H1 (cell line): ENCODE measurements around the gene TFRC. TPM values are rescaled to one million over a fixed set of nuclear protein-coding genes. Genes with fewer than 3 reads are reported as not detected.
"Not testable (repeated sequence)": the region's sequence is repeated elsewhere in the genome, so short reads cannot be mapped to it uniquely, and the experiment has no call there.

Experiments
- CTCF ChIA-PET: fragments of 300-600 bp; sonication (Branson Sonifier 250); formaldehyde crosslinking; loops from one replicate; lab custom pipeline; 2021; ENCODE audit not compliant: partially characterized antibody; lab: Charles Lee
- POLR2A ChIA-PET: fragments of 300-600 bp; sonication (Branson Sonifier 250); formaldehyde crosslinking; loops from one replicate; lab custom pipeline; 2021; ENCODE audit warnings: inconsistent platforms; ENCODE audit not compliant: partially characterized antibody; lab: Charles Lee
- DNase-seq, 2 experiments: peaks; one replicate each; pipeline versions ENCODE4 v3.0.0 to v3.0.0-alpha.2; 2010 to 2022; ENCODE audit warnings: low spot score in 2 of 2, low read depth in 1 of 2, mixed read lengths in 1 of 2
- FAIRE-seq: peaks from 2 replicates; lab custom pipeline; 2011; peaks lifted over from hg19 to GRCh38; lab: Jason Lieb, UNC
- H2AFZ ChIP-seq: 2 replicates; pipeline ENCODE4 v1.8.1; 2012; ENCODE audit warnings: low read length, inconsistent platforms
- H2AK5ac ChIP-seq: 2 replicates; pipeline ENCODE4 v1.6.1; 2013; ENCODE audit warnings: low read depth, low read length
- H2BK120ac ChIP-seq: replicated peaks from 2 replicates; pipeline ENCODE3; 2013; ENCODE audit warnings: low read depth, low read length, inconsistent platforms
- H2BK12ac ChIP-seq: 2 replicates; pipeline ENCODE4 v1.6.1; 2013; ENCODE audit warnings: low read depth, low read length
- H2BK15ac ChIP-seq: 2 replicates; pipeline ENCODE4 v1.6.1; 2013; ENCODE audit warnings: low read length
- H2BK20ac ChIP-seq: 2 replicates; pipeline ENCODE4 v1.6.1; 2013; ENCODE audit warnings: low read length
- H2BK5ac ChIP-seq: 2 replicates; pipeline ENCODE4 v1.6.1; 2013; ENCODE audit warnings: low read depth, low read length
- H3K14ac ChIP-seq: 2 replicates; pipeline ENCODE4 v1.6.1; 2013; ENCODE audit warnings: inconsistent platforms; ENCODE audit not compliant: insufficient read length
- H3K18ac ChIP-seq: 2 replicates; pipeline ENCODE4 v1.6.1; 2013; ENCODE audit warnings: low read length; ENCODE audit errors: extremely low read depth
- H3K23ac ChIP-seq: 2 replicates; pipeline ENCODE4 v1.6.1; 2013; ENCODE audit warnings: inconsistent platforms; ENCODE audit not compliant: insufficient read length
- H3K23me2 ChIP-seq: 2 replicates; pipeline ENCODE4 v1.6.1; 2013; ENCODE audit warnings: low read depth, low read length
- H3K27ac ChIP-seq: 2 replicates; pipeline ENCODE4 v1.6.1; 2011; ENCODE audit warnings: low read depth, low read length, inconsistent platforms
- H3K27me3 ChIP-seq, 4 experiments: replicated peaks in 1 of 4; 1 replicate in 1 of 4; 2 replicates in 3 of 4; pipeline versions ENCODE4 v1.6.1 to v1.8.1; 2011 to 2013; ENCODE audit warnings: low read length in 3 of 4, mild to moderate bottlenecking in 3 of 4, inconsistent platforms in 2 of 4, mixed read lengths in 2 of 4, moderate library complexity in 1 of 4; ENCODE audit not compliant: control insufficient read depth in 3 of 4, insufficient read depth in 3 of 4; ENCODE audit errors: extremely low read depth in 1 of 4
- H3K36me3 ChIP-seq, 4 experiments: 2 replicates each; pipeline versions ENCODE4 v1.6.1 to v1.8.1; 2011 to 2013; ENCODE audit warnings: mild to moderate bottlenecking in 4 of 4, low read length in 3 of 4, moderate library complexity in 2 of 4, control low read depth in 1 of 4, inconsistent platforms in 1 of 4; ENCODE audit not compliant: insufficient read depth in 4 of 4, control insufficient read depth in 2 of 4
- H3K4ac ChIP-seq: replicated peaks from 2 replicates; pipeline ENCODE3; 2013; ENCODE audit warnings: low read length, low read depth, mixed read lengths, inconsistent platforms; ENCODE audit not compliant: insufficient read length
- H3K4me1 ChIP-seq, 4 experiments: replicated peaks in 1 of 4; 1 replicate in 1 of 4; 2 replicates in 3 of 4; pipeline versions ENCODE4 v1.6.1 to v1.8.1; 2011 to 2013; ENCODE audit warnings: low read length in 3 of 4, inconsistent platforms in 2 of 4, mixed read lengths in 1 of 4; ENCODE audit not compliant: insufficient read depth in 4 of 4, control insufficient read depth in 3 of 4
- H3K4me2 ChIP-seq, 2 experiments: 2 replicates each; pipeline versions ENCODE4 v1.6.1 to v1.8.1; 2011 to 2013; ENCODE audit warnings: low read depth in 2 of 2, low read length in 2 of 2, control low read depth in 1 of 2, inconsistent platforms in 1 of 2, mild to moderate bottlenecking in 1 of 2; ENCODE audit not compliant: insufficient read depth in 1 of 2
- H3K4me3 ChIP-seq, 4 experiments: fragments of 200-600, 300-600 bp in 1 of 4; sonication (generic), shearing (Covaris generic), sonication (Bioruptor Twin) in 1 of 4; 2 replicates each; pipeline versions ENCODE4 v1.5.1 to v1.8.1; 2011 to 2016; ENCODE audit warnings: low read length in 4 of 4, low read depth in 3 of 4, control low read depth in 2 of 4, inconsistent platforms in 2 of 4, mild to moderate bottlenecking in 2 of 4, mixed read lengths in 1 of 4, moderate library complexity in 1 of 4; ENCODE audit not compliant: insufficient read depth in 2 of 4; ENCODE audit errors: extremely low read depth in 1 of 4
- H3K56ac ChIP-seq: replicated peaks from 2 replicates; pipeline ENCODE3; 2013; ENCODE audit warnings: low read depth, mild to moderate bottlenecking, mixed read lengths, low read length, inconsistent platforms; ENCODE audit not compliant: insufficient read length
- H3K79me1 ChIP-seq: 2 replicates; pipeline ENCODE4 v1.6.1; 2013; ENCODE audit warnings: low read depth, low read length, control low read depth
- H3K79me2 ChIP-seq, 2 experiments: 2 replicates each; pipeline versions ENCODE4 v1.6.1 to v1.8.1; 2012 to 2013; ENCODE audit warnings: low read length in 2 of 2, mild to moderate bottlenecking in 2 of 2, inconsistent platforms in 1 of 2; ENCODE audit not compliant: insufficient read depth in 2 of 2, control insufficient read depth in 1 of 2
- H3K9ac ChIP-seq, 4 experiments: replicated peaks in 1 of 4; 1 replicate in 1 of 4; 2 replicates in 3 of 4; pipeline versions ENCODE4 v1.6.1 to v1.8.1; 2011 to 2013; ENCODE audit warnings: low read depth in 3 of 4, low read length in 3 of 4, control low read depth in 2 of 4, mild to moderate bottlenecking in 2 of 4, moderate library complexity in 2 of 4, inconsistent platforms in 1 of 4; ENCODE audit errors: extremely low read depth in 1 of 4
- H3K9me3 ChIP-seq, 2 experiments: 2 replicates each; pipeline versions ENCODE4 v1.6.1 to v1.8.1; 2012 to 2013; ENCODE audit warnings: mild to moderate bottlenecking in 2 of 2, moderate library complexity in 2 of 2, control low read depth in 1 of 2, inconsistent platforms in 1 of 2, low read depth in 1 of 2, low read length in 1 of 2, mixed read lengths in 1 of 2; ENCODE audit not compliant: insufficient read depth in 2 of 2
- H4K20me1 ChIP-seq, 2 experiments: replicated peaks in 1 of 2; 2 replicates each; pipeline versions ENCODE3 to v1.8.1; 2011 to 2013; ENCODE audit warnings: inconsistent platforms in 2 of 2, low read length in 2 of 2, mild to moderate bottlenecking in 1 of 2; ENCODE audit not compliant: insufficient read depth in 2 of 2, control insufficient read depth in 1 of 2
- H4K5ac ChIP-seq: 2 replicates; pipeline ENCODE4 v1.6.1; 2013; ENCODE audit warnings: low read length, low read depth, mixed read lengths, inconsistent platforms; ENCODE audit not compliant: insufficient read length
- H4K8ac ChIP-seq: 2 replicates; pipeline ENCODE4 v1.8.0; 2013; ENCODE audit warnings: mild to moderate bottlenecking, moderate library complexity, low read length, inconsistent platforms; ENCODE audit not compliant: insufficient read depth; ENCODE audit errors: extremely low read depth
- H4K91ac ChIP-seq: replicated peaks from 2 replicates; pipeline ENCODE3; 2013; ENCODE audit warnings: low read length, mixed read lengths, inconsistent platforms; ENCODE audit not compliant: insufficient read length
- WGBS, 2 experiments: shearing (Covaris generic) in 1 of 2; methylation state at CpG; one replicate each; pipeline versions ENCODE4 v1.1.6 to v1.1.7; 2013 to 2015; ENCODE audit warnings: low lambda C conversion rate in 2 of 2, mixed read lengths in 2 of 2, inconsistent platforms in 1 of 2, low coverage in 1 of 2, missing lambda C conversion rate in 1 of 2; ENCODE audit not compliant: insufficient replicate concordance in 2 of 2, insufficient coverage in 1 of 2, insufficient read length in 1 of 2; ENCODE audit errors: extremely low coverage in 1 of 2, missing lambda C conversion rate in 1 of 2; 5-methylcytosine and 5-hydroxymethylcytosine counted together
- polyA plus RNA-seq, 7 experiments: library from polyadenylated mRNA; depleted of rRNA in 3 of 7; stranded (reverse) in 5 of 7; unstranded in 2 of 7; fragments of >200 nt in 5 of 7; fragments of 200-250 nt in 2 of 7; gene quantifications; 1 replicate in 5 of 7; 2 replicates in 1 of 7; 4 replicates in 1 of 7; pipeline versions ENCODE4 v1.2.1 to v1.2.3, GENCODE V29; 2011 to 2013; ENCODE audit warnings: missing spikeins in 2 of 7, mixed read lengths in 2 of 7
- total RNA-seq: library from RNA; stranded (reverse); fragmentation: NEBNext Ultra II Directional; extraction: Animal tissue kit (Norgen Biotek cat#: 25700); gene quantifications from 2 replicates; pipeline ENCODE4 v1.2.1, GENCODE V29; 2021

Gene TFRC
- total and polyA plus RNA-seq, 2 of the 8 experiments (the other 6 are each of a cell fraction or from before 2014, with no cell fraction given), result 67.3 to 161 TPM

DNA sequence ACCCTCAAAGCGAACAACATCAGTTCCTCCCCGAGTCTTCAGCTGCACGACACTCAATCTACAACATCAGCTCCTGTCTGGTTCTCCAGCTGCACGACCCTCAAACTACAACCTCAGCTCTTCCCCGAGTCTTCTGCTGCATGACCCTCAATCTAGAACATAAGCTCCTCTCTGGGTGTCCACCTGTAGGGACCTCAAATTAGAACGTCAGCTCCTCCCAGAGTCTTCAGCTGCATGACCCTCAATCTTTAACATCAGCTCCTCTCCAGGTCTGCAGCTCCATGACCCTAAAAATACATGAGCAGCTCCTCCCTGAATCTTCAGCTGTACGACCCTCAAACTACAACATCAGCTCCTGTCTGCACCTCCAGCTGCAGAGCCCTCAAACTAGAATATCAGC, 80.7 kb downstream of the TFRC start:
- H3K4ac ChIP-seq, H3K79me1 ChIP-seq, H3K23ac ChIP-seq, H3K14ac ChIP-seq, H3K36me3 ChIP-seq, H2BK20ac ChIP-seq, H3K4me2 ChIP-seq, H4K91ac ChIP-seq, H2BK15ac ChIP-seq, H3K9ac ChIP-seq, H3K23me2 ChIP-seq, H2AK5ac ChIP-seq, H3K4me3 ChIP-seq, FAIRE-seq, H3K27ac ChIP-seq, POLR2A ChIA-PET, H2BK12ac ChIP-seq, H3K4me1 ChIP-seq, H2BK5ac ChIP-seq, H2AFZ ChIP-seq, H3K27me3 ChIP-seq, H4K20me1 ChIP-seq, H3K18ac ChIP-seq, H2BK120ac ChIP-seq, H3K79me2 ChIP-seq, DNase-seq, H3K56ac ChIP-seq, H4K5ac ChIP-seq, H4K8ac ChIP-seq: not testable (repeated sequence)
- 84% methylated on average over 7 of the region's 7 CpGs; no CpG with 5 or more reads in 1 of the 2 experiments for WGBS, 2 experiments
- H3K9me3 ChIP-seq, result peaks cover 22 to 45% of the 10 kb centered on the region in 2 experiments
- CTCF ChIA-PET, result interaction anchor here (0.6 to 3.5 kb wide), 5 partner anchors 15 to 196 kb away, joined by 3 to 8 read pairs (median 3); no protein-coding TSS in a partner anchor

DNA sequence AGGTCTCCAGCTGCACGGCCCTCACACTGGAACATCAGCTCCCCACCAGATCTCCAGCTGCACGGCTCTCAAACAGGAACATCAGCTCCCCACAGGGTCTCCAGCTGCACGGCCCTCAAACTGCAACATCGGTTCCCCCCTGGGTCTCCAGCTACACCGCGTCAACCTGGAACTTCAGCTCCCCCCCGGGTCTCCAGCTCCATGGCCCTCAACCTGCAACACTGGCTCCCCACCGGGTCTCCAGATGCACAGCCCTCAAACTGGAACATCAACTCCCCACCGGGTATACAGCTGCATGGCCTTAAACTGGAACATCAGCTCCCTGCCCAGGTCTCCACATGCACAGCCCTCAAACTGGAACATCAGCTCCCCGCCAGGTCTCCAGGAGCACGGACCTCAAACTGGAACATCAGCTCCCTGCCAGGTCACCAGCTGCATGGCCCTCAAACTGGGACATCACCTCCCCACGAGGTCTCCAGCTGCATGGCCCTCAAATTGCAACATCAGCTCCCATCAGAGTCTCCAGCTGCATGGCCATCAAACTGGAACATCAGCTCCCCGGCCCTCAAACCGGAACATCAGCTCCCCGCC, 81.4 kb downstream of the TFRC start:
- H3K4me3 ChIP-seq, H3K14ac ChIP-seq, H3K18ac ChIP-seq, H3K36me3 ChIP-seq, H3K23me2 ChIP-seq, H3K9ac ChIP-seq, H3K27me3 ChIP-seq, H3K79me2 ChIP-seq, H3K27ac ChIP-seq, H4K91ac ChIP-seq, H4K20me1 ChIP-seq, H3K4me2 ChIP-seq, H3K4ac ChIP-seq, H2AFZ ChIP-seq, FAIRE-seq, H2BK120ac ChIP-seq, H4K5ac ChIP-seq, H2BK5ac ChIP-seq, H2AK5ac ChIP-seq, H2BK15ac ChIP-seq, H3K23ac ChIP-seq, H4K8ac ChIP-seq, DNase-seq, POLR2A ChIA-PET, H3K56ac ChIP-seq, H3K4me1 ChIP-seq, H3K79me1 ChIP-seq, H2BK12ac ChIP-seq, H2BK20ac ChIP-seq: not testable (repeated sequence)
- H3K9me3 ChIP-seq, result peaks cover 22 to 45% of the 10 kb centered on the region in 2 experiments
- WGBS, 2 experiments, result 92% methylated on average over 12 of the region's 15 CpGs; no CpG with 5 or more reads in 1 of the 2 experiments
- CTCF ChIA-PET, result interaction anchor here (0.6 to 3.5 kb wide), 5 partner anchors 20 to 269 kb away, joined by 3 to 8 read pairs (median 3); no protein-coding TSS in a partner anchor
